GM23338 (cell line): Measurements from ENCODE around the gene LATS2. TPM values are rescaled to one million over a fixed set of nuclear protein-coding genes. Genes with fewer than 3 reads are reported as not detected.
A peak's percentile ranks its signal among the peaks of the same experiment; 100 is the strongest.

Experiments
- ATAC-seq: fragments of 200-7000 bp; cut with Tn5 transposase; 3 replicates; pipeline ENCODE4 v1.9.1; 2020
- DNase-seq: peaks from one replicate; pipeline ENCODE4 v3.0.0-alpha.2; 2015; ENCODE audit warnings: low spot score
- H2AFZ ChIP-seq: fragments of 200-600 bp; sonication (generic); 2 replicates; pipeline ENCODE4 v1.8.0; 2016; ENCODE audit warnings: antibody characterized with exemption, mild to moderate bottlenecking, moderate library complexity
- H3F3A ChIP-seq: fragments of 200-600 bp; sonication (generic); replicated peaks from 2 replicates; pipeline ENCODE4 v1.8.0; 2017; ENCODE audit warnings: antibody characterized with exemption, mixed run types, low read depth
- H3K27ac ChIP-seq: fragments of 200-600 bp; sonication (generic); 2 replicates; pipeline ENCODE4 v1.6.1; 2016; ENCODE audit warnings: low read depth
- H3K27me3 ChIP-seq: fragments of 200-600 bp; sonication (generic); 2 replicates; pipeline ENCODE4 v1.8.0; 2016; ENCODE audit warnings: mild to moderate bottlenecking, mixed run types, moderate library complexity; ENCODE audit not compliant: insufficient read depth
- H3K36me3 ChIP-seq: fragments of 200-600 bp; sonication (generic); 2 replicates; pipeline ENCODE4 v1.8.0; 2016; ENCODE audit warnings: mild to moderate bottlenecking; ENCODE audit not compliant: insufficient read depth
- H3K4me1 ChIP-seq: fragments of 200-600 bp; sonication (generic); 2 replicates; pipeline ENCODE4 v1.8.0; 2016; ENCODE audit warnings: mild to moderate bottlenecking, moderate library complexity; ENCODE audit not compliant: insufficient read depth
- H3K4me2 ChIP-seq: fragments of 200-600 bp; sonication (generic); 2 replicates; pipeline ENCODE4 v1.7.1; 2017; ENCODE audit warnings: mixed run types
- H3K4me3 ChIP-seq: fragments of 200-600 bp; sonication (generic); 2 replicates; pipeline ENCODE4 v1.6.1; 2016; ENCODE audit warnings: mixed run types
- H3K79me2 ChIP-seq: fragments of 200-600 bp; sonication (generic); replicated peaks from 2 replicates; pipeline ENCODE4 v1.8.0; 2017; ENCODE audit warnings: mild to moderate bottlenecking; ENCODE audit not compliant: insufficient read depth
- H3K9me2 ChIP-seq: fragments of 200-600 bp; sonication (generic); 2 replicates; pipeline ENCODE4 v1.8.0; 2017; ENCODE audit not compliant: insufficient read depth
- H4K20me1 ChIP-seq: fragments of 200-600 bp; sonication (generic); replicated peaks from 2 replicates; pipeline ENCODE4 v1.8.0; 2017; ENCODE audit warnings: mild to moderate bottlenecking; ENCODE audit not compliant: insufficient read depth
- H3K27ac Mint-ChIP-seq: 2 replicates; pipeline ENCODE4 v1.8.0; 2020; ENCODE audit warnings: inconsistent platforms, mild to moderate bottlenecking, moderate library complexity, mixed read lengths
- H3K27me3 Mint-ChIP-seq: 3 replicates; pipeline ENCODE4 v1.8.0; 2022; ENCODE audit warnings: low read depth, mild to moderate bottlenecking, moderate library complexity, mixed read lengths, inconsistent platforms; ENCODE audit not compliant: insufficient read depth, poor library complexity
- H3K36me3 Mint-ChIP-seq: 3 replicates; pipeline ENCODE4 v1.8.0; 2021; ENCODE audit warnings: low read depth, mild to moderate bottlenecking, inconsistent platforms, moderate library complexity, mixed read lengths
- H3K4me1 Mint-ChIP-seq: 3 replicates; pipeline ENCODE4 v1.8.0; 2020; ENCODE audit warnings: mild to moderate bottlenecking, inconsistent platforms, mixed read lengths
- H3K4me3 Mint-ChIP-seq: 3 replicates; pipeline ENCODE4 v1.8.0; 2021; ENCODE audit warnings: moderate library complexity, mild to moderate bottlenecking, inconsistent platforms, mixed read lengths
- H3K9me3 Mint-ChIP-seq: 3 replicates; pipeline ENCODE4 v1.8.0; 2020; ENCODE audit warnings: moderate library complexity, mild to moderate bottlenecking, inconsistent platforms, mixed read lengths
- CREB1 ChIP-seq: fragments of 250-450 bp; sonication (Bioruptor Pico); IDR thresholded peaks from 2 replicates; pipeline ENCODE4 v1.5.0; 2020; ENCODE audit warnings: low read depth, mild to moderate bottlenecking, moderate library complexity
- EZH2 ChIP-seq: fragments of 200-600 bp; sonication (generic); IDR thresholded peaks from one replicate; pipeline ENCODE4 v1.8.0; 2017; ENCODE audit warnings: antibody characterized with exemption, mild to moderate bottlenecking, low read depth; ENCODE audit not compliant: unreplicated experiment
- NANOG ChIP-seq: IDR thresholded peaks from 2 replicates; pipeline ENCODE4 v1.6.1; 2016; ENCODE audit warnings: antibody characterized with exemption, borderline replicate concordance
- POLR2AphosphoS5 ChIP-seq: IDR thresholded peaks from 2 replicates; pipeline ENCODE4 v1.6.1; 2016; ENCODE audit warnings: antibody characterized with exemption, low read depth
- ZNF114 ChIP-seq: fragments of 250-450 bp; sonication (Bioruptor Pico); IDR thresholded peaks from 2 replicates; pipeline ENCODE4 v1.5.0; 2020; ENCODE audit warnings: mild to moderate bottlenecking, moderate library complexity
- ZNF331 ChIP-seq: fragments of 250-450 bp; sonication (Bioruptor Pico); IDR thresholded peaks from 2 replicates; pipeline ENCODE4 v1.5.0; 2020; ENCODE audit warnings: low read depth, mild to moderate bottlenecking, moderate library complexity
- polyA plus RNA-seq: library from polyadenylated mRNA; unstranded; fragments of >200 nt; fragmentation: Nextera tagmentation; extraction: Ambion mirVana; gene quantifications from 2 replicates; pipeline ENCODE4 v1.2.1, GENCODE V29; 2016
- total RNA-seq: library from RNA; depleted of rRNA; stranded (reverse); fragments of >200 nt; shearing (Covaris generic); gene quantifications from 2 replicates; pipeline ENCODE4 v1.2.3, GENCODE V29; 2014
- TF ChIP-seq, protein P1 (sequence below): IDR thresholded peaks from 2 replicates; pipeline ENCODE4 v1.6.1; 2016; ENCODE audit warnings: antibody characterized with exemption
- TF ChIP-seq, protein P2 (sequence below): fragments of 250-450 bp; sonication (Bioruptor Pico); IDR thresholded peaks from 2 replicates; pipeline ENCODE4 v1.5.0; 2020; ENCODE audit warnings: mild to moderate bottlenecking, moderate library complexity

The LATS2 gene
- total and polyA plus RNA-seq, 2 experiments from 2014 or later: 10.5 to 25.4 TPM

DNA sequence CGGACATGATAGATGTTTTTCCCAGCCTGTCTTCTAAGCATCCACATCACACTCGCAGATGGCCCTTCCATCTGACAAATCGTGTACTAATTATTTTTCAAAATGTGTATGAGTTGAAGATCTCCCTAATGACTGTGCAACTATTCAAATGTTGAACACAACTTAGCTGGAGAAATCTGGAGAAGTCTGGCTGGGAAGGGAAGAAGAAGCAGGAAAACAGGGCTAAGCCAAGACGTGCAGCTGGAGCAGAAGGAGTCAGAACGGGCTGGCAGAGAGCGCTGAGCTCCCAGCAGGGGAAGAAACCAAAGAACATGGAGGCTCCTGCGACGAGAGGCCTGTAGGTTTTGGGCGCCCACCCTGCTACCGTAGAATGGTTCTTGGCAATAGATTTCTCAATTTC is 13.2 kb upstream of the LATS2 start:
- Histone ChIP-seq H3K27ac (no peak overlapping the region), H3K27me3 (peaks cover 7% of the 10 kb centered on the region; the same call in 1 of the 2 replicates), H3K4me1 (peaks cover 10% of the 10 kb centered on the region), H3K79me2 (no peaks in the 10 kb centered on the region), H3K4me2 (peak overlapping the region; percentile 73; the same call in 1 of the 2 replicates), H2AFZ (peak overlapping the region; percentile 19; the same call in 1 of the 2 replicates), H3K36me3 (no peaks in the 10 kb centered on the region), H3K4me3 (peak overlapping the region; percentile 49; the same call in 1 of the 2 replicates), H3F3A (0 out of 2 replicates have a peak, but pooled peaks cover 5% of the 10 kb centered on the region), H4K20me1 (no peaks in the 10 kb centered on the region), H3K9me2 (no peaks in the 10 kb centered on the region)
- H3K27ac Mint-ChIP-seq: no peak overlapping the region; the same call in 1 of the 2 replicates
- ATAC-seq: peak; percentile 32
- TF ChIP-seq ZNF331 (CRISPR knock-in tag) (no peak), ZNF114 (no peak), EZH2 (no peak)
- TF ChIP-seq, protein P1, sequence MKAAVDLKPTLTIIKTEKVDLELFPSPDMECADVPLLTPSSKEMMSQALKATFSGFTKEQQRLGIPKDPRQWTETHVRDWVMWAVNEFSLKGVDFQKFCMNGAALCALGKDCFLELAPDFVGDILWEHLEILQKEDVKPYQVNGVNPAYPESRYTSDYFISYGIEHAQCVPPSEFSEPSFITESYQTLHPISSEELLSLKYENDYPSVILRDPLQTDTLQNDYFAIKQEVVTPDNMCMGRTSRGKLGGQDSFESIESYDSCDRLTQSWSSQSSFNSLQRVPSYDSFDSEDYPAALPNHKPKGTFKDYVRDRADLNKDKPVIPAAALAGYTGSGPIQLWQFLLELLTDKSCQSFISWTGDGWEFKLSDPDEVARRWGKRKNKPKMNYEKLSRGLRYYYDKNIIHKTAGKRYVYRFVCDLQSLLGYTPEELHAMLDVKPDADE: no peak
- peak overlapping the region; percentile 73 for H3K4me3 Mint-ChIP-seq
- H3K9me3 Mint-ChIP-seq: no peaks in the 10 kb centered on the region
- H3K27me3 Mint-ChIP-seq: peaks cover 12% of the 10 kb centered on the region
- DNase-seq: no peak
- no peaks in the 10 kb centered on the region for H3K36me3 Mint-ChIP-seq
- H3K4me1 Mint-ChIP-seq: peaks cover 32% of the 10 kb centered on the region

DNA sequence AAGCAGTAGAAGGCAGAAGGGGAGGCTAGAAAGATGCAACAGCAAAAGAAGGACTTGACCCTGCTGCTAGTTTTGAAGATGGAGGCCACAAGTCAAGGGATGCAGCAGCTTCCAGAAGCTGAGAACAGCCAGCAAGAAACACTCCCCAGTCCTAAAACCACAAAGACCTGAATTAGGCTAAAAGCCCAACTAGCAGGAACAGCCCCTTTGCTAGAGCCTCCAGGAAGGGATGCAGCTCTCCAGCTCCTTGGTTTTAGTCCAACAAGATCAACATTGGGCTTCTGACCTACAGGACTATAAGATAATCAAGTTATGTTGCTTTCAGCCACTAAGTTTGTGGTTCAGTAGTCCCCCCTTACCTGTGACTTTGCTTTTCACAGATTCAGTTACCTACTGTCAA is 10.5 kb upstream of the LATS2 start:
- Mint-ChIP-seq H3K36me3 (no peaks in the 10 kb centered on the region), H3K4me1 (peaks cover 16% of the 10 kb centered on the region), H3K4me3 (no peak overlapping the region), H3K9me3 (no peaks in the 10 kb centered on the region), H3K27me3 (peaks cover 10% of the 10 kb centered on the region), H3K27ac (no peak overlapping the region)
- DNase-seq (no peak), ATAC-seq (no peak)
- Histone ChIP-seq H3K4me3 (no peak overlapping the region), H3K4me1 (no peaks in the 10 kb centered on the region; the same call in 1 of the 2 replicates), H3K36me3 (no peaks in the 10 kb centered on the region), H3K79me2 (no peaks in the 10 kb centered on the region), H3K27ac (no peak overlapping the region), H3K9me2 (no peaks in the 10 kb centered on the region), H3K27me3 (peaks cover 4% of the 10 kb centered on the region; the same call in 1 of the 2 replicates), H3F3A (no peaks in the 10 kb centered on the region), H2AFZ (peak overlapping the region; percentile 43; the same call in 1 of the 2 replicates), H3K4me2 (no peak overlapping the region), H4K20me1 (no peaks in the 10 kb centered on the region)
- no peak for TF ChIP-seq EZH2
- no peak for TF ChIP-seq NANOG
- no peak for TF ChIP-seq ZNF114
- TF ChIP-seq, protein P1: no peak
- no peak for TF ChIP-seq CREB1 (CRISPR knock-in tag)
- no peak for TF ChIP-seq POLR2AphosphoS5

DNA sequence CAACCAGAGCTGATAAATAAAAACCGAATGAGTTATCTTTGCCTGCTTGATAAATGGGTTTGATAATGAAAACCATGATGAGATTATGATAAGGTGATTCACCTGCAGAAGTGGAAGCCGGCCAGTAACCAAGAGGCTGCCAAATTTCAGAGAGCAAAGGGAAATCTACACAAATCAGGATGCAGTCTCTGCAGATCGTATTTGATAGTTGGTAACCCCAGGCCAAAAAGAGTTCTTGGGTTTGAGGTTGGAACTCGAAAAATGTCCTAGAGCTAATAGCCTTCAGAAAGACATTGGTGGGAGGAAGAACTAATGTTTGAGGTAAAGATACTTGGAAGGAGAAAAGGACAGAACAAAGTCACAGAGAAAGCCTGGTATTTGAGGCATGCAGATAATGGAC is 9.6 kb upstream of the LATS2 start:
- Mint-ChIP-seq H3K4me1 (peaks cover 16% of the 10 kb centered on the region), H3K36me3 (no peaks in the 10 kb centered on the region), H3K9me3 (no peaks in the 10 kb centered on the region), H3K4me3 (no peak overlapping the region), H3K27me3 (peaks cover 10% of the 10 kb centered on the region), H3K27ac (no peak overlapping the region)
- no peak overlapping the region for H2AFZ ChIP-seq
- no peaks in the 10 kb centered on the region for H3K9me2 ChIP-seq
- H3K4me1 ChIP-seq: no peaks in the 10 kb centered on the region; the same call in 1 of the 2 replicates
- H3F3A ChIP-seq: no peaks in the 10 kb centered on the region
- no peaks in the 10 kb centered on the region for H3K79me2 ChIP-seq
- H3K4me2 ChIP-seq: no peak overlapping the region
- H3K36me3 ChIP-seq: no peaks in the 10 kb centered on the region
- ATAC-seq: no peak
- H3K4me3 ChIP-seq: no peak overlapping the region
- DNase-seq: no peak
- H3K27ac ChIP-seq: no peak overlapping the region
- H3K27me3 ChIP-seq: no peaks in the 10 kb centered on the region
- no peaks in the 10 kb centered on the region for H4K20me1 ChIP-seq
- TF ChIP-seq ZNF331 (CRISPR knock-in tag) (no peak), CREB1 (CRISPR knock-in tag) (no peak), ZNF114 (no peak)
- TF ChIP-seq, protein P2, sequence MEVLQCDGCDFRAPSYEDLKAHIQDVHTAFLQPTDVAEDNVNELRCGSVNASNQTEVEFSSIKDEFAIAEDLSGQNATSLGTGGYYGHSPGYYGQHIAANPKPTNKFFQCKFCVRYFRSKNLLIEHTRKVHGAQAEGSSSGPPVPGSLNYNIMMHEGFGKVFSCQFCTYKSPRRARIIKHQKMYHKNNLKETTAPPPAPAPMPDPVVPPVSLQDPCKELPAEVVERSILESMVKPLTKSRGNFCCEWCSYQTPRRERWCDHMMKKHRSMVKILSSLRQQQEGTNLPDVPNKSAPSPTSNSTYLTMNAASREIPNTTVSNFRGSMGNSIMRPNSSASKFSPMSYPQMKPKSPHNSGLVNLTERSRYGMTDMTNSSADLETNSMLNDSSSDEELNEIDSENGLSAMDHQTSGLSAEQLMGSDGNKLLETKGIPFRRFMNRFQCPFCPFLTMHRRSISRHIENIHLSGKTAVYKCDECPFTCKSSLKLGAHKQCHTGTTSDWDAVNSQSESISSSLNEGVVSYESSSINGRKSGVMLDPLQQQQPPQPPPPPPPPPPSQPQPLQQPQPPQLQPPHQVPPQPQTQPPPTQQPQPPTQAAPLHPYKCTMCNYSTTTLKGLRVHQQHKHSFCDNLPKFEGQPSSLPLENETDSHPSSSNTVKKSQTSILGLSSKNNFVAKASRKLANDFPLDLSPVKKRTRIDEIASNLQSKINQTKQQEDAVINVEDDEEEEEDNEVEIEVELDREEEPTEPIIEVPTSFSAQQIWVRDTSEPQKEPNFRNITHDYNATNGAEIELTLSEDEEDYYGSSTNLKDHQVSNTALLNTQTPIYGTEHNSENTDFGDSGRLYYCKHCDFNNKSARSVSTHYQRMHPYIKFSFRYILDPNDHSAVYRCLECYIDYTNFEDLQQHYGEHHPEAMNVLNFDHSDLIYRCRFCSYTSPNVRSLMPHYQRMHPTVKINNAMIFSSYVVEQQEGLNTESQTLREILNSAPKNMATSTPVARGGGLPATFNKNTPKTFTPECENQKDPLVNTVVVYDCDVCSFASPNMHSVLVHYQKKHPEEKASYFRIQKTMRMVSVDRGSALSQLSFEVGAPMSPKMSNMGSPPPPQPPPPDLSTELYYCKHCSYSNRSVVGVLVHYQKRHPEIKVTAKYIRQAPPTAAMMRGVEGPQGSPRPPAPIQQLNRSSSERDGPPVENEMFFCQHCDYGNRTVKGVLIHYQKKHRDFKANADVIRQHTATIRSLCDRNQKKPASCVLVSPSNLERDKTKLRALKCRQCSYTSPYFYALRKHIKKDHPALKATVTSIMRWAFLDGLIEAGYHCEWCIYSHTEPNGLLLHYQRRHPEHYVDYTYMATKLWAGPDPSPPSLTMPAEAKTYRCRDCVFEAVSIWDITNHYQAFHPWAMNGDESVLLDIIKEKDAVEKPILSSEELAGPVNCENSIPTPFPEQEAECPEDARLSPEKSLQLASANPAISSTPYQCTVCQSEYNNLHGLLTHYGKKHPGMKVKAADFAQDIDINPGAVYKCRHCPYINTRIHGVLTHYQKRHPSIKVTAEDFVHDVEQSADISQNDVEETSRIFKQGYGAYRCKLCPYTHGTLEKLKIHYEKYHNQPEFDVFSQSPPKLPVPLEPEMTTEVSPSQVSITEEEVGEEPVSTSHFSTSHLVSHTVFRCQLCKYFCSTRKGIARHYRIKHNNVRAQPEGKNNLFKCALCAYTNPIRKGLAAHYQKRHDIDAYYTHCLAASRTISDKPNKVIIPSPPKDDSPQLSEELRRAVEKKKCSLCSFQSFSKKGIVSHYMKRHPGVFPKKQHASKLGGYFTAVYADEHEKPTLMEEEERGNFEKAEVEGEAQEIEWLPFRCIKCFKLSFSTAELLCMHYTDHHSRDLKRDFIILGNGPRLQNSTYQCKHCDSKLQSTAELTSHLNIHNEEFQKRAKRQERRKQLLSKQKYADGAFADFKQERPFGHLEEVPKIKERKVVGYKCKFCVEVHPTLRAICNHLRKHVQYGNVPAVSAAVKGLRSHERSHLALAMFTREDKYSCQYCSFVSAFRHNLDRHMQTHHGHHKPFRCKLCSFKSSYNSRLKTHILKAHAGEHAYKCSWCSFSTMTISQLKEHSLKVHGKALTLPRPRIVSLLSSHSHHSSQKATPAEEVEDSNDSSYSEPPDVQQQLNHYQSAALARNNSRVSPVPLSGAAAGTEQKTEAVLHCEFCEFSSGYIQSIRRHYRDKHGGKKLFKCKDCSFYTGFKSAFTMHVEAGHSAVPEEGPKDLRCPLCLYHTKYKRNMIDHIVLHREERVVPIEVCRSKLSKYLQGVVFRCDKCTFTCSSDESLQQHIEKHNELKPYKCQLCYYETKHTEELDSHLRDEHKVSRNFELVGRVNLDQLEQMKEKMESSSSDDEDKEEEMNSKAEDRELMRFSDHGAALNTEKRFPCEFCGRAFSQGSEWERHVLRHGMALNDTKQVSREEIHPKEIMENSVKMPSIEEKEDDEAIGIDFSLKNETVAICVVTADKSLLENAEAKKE (CRISPR knock-in tag): no peak
